GM03348 (cell line): ENCODE data around the gene ERC2.
A peak's percentile ranks its signal among the peaks of the same experiment; 100 is the strongest.

Experiments
- DNase-seq: peaks from one replicate; pipeline ENCODE4 v3.0.0; 2012; ENCODE audit warnings: low spot score

The ERC2 gene

GRCh38 chr3:55639896-55640765 lies 828.1 kb downstream of the ERC2 start:
- no peak for DNase-seq

DNA sequence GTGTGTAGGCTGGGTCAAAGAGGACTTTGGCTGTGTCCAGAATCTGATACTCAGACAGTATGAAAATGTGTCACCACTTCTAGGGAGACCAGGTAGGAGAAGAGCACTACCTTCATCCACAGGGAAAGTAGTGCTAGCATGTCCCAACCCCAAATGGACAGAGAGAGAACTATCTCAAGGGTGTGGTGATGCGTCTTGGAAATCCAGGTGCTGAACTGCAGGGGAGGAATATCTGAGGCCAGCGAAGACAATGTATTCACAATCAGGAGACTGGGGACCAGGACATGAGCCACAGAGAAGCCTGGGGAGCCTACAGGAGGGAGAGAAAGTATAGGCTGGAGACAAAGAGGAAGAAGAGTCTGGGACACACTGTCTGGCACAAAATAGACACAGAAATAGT lies 829.1 kb downstream of the ERC2 start:
- DNase-seq, result no peak

DNA sequence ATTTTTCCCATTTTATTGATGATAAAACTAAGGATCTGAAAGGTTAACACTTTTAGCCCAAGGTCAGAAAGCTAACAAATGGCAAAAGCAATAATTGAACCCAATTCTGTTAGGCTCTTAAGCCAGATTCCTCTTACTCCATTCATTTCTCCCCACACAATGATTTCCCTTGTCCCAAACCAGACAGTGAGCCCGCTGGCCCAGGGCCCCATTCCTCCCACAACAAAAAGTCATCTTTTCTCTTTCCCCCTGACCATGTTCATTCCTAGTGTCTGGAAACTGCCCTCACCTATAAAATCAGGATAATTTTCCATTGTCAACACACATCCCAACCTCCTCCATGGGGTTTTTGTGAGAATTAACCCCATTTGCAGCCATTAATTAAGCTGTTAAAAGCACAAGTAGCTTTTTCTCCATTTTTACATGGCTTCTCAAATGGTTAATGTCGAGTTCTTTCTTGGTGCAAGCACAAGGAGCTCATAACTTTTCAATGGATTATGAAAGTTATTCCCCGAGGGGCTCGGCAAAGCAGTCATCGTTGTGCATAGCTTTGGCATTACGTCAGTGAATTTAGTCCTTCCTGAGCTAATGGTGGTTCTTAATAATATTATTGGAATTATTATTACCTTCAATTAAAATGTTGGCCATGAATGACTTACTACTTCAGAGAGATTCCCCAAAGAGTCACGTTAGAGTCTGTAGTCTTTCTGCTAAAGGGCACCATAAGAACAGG lies 830.2 kb downstream of the ERC2 start:
- DNase-seq, result no peak

- no peak for DNase-seq
These were observed 831.7 kb downstream of the ERC2 start for GRCh38 chr3:55636300-55637195.

- DNase-seq, result no peak
These were observed 833.9 kb downstream of the ERC2 start for GRCh38 chr3:55634345-55634744.

- no peak for DNase-seq
These were observed 834.9 kb downstream of the ERC2 start for GRCh38 chr3:55633333-55633732.

GRCh38 chr3:55631766-55632331 lies 836.4 kb downstream of the ERC2 start:
- DNase-seq, result no peak

- DNase-seq, result no peak
These were observed 837.4 kb downstream of the ERC2 start for GRCh38 chr3:55630921-55631299.

GRCh38 chr3:55630280-55630920 lies 837.9 kb downstream of the ERC2 start:
- DNase-seq, result no peak

DNA sequence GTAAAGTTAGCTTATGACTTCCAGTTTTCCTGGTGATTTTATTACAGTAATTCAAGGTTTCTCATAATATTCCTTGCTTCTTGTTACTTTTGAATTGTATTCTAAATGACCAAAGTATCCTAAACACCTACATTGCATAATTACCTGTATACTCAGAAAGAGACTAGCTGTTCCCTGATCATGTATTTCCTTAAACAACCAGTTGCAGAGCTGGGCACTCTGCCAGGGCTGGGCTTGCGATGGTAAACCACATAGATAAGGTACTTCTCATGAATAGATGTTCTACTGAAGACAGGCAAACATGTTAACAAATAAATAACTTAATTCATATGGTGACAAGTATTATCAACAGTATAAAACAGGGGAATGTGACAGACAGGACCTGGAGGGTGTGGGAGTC lies 838.8 kb downstream of the ERC2 start:
- no peak for DNase-seq

- DNase-seq, result no peak
These were observed 842.0 kb downstream of the ERC2 start for GRCh38 chr3:55626279-55626665.

DNA sequence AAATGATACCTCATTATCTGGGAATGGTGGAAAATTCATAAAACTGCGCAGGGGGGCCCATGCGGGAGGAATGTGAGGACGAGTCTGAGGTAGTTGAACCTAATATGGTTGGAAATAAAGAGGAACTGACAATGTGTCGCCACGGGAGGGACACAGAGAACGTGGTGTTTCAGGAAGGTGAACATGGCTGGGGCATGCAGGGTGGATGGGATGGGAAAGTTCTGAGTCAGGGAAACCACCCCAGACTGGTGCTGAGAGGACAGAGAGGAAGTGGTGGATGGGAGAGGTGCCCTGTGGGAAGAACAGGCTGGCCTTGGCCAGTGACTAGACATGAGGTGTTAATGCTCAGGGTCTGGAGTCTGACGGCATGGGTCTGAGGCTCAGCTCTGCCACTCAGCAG lies 844.0 kb downstream of the ERC2 start:
- no peak for DNase-seq

GRCh38 chr3:55623786-55624185 lies 844.5 kb downstream of the ERC2 start:
- no peak for DNase-seq

DNA sequence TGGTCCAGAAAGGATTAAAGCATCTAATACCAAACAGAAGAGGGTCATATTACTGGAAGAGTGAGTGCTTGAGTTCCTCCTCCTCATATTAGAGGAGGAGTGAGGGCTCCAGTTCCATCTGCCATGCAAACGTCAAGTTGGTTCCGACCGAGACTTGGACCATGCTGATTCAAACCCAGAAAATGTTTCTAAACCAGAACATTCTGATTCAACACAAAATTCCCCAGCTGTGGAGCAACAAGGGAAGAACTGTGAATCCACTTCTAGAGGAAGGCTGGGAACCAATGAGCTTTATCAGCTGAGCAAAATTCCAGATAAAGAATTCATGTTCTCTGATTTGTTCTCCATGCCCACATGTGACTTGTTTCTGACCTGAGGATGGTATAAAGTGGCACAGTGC lies 845.5 kb downstream of the ERC2 start:
- DNase-seq, result peak; percentile 13

DNA sequence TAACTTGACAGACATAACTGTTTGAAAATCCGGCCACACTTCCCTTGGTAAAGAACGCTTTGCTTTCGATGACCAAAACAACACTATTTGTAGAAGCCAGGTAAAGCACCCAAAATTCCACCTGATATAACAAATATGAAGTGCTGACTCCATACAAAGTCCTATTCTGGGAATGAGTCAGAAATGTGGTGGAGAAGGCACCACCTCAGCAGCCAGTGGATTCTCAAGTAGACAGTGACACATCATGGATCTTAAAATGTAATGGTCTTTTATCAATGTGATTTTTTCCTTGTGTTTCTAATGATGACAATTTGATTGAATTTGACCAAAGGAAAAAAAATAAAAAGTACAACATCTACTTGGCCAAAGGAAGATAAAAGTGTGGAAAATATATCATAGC lies 846.2 kb downstream of the ERC2 start:
- peak; percentile 42 for DNase-seq

GRCh38 chr3:55621648-55622047 lies 846.6 kb downstream of the ERC2 start:
- no peak for DNase-seq

GRCh38 chr3:55621026-55621422 lies 847.2 kb downstream of the ERC2 start:
- DNase-seq, result no peak

DNA sequence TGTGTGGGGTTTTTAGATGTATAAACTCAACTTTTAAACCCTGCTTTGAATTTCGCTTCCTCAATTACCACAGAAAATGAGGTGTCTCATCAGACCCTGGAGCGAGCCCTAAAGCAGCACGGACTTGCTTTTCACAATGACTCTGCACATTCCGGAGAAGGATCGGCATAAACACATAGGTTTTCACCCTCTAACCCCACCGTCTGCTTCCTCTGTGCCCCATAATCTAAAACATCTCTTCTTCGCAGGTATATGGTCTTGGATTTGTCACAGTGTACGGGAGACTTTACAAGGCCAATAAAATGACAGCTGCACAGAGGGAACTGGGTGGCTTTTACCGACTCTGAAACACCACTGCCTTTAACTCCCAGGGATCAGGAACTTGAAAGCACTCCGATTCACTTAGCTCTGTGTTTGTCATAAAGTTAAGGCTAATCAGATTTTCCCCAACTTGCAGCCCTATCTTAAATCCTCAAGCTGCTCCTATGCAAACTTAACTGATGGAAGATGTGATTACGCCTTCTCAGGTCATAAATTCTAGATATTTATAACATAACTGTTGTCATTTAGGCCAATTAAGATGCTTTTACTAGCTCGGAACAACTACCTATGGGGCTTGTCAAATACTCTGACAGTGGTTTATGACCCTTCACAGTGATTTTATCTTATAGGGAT lies 847.8 kb downstream of the ERC2 start:
- peak; percentile 11 for DNase-seq

DNA sequence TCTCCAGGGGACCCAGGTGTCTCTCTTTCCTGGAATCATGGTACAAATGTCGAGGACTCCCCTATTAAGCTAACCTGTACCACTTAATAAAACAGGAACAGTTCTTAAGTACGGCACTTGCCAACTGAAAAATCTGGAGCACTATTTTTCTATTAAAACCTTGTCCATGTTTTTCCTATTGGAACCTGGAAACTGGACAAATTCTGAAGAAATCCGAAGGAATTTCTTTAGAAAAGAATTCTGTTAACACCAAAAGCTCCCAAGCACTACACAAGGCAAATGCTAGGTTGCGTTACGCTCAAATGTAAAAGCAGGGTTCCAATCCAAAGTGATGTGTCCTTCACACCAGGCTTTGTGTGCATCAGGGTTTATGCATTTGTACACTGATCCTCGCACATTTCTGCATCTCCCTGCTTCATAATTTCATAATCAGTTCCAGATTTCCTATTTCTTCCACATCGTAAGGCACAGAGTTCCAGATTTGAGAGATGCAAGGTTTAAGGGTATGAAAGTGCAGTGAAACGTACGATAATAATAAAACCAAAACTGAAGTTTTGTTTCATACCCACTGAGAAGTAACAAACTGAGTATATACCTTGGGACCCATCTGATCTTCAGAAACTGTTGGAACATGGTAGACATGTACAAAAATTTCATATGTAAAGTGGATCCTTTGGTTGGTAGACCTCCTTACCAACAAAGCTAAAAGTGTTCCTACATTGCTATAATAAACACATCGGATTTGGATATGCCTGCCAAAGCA lies 849.0 kb downstream of the ERC2 start:
- DNase-seq, result no peak

DNA sequence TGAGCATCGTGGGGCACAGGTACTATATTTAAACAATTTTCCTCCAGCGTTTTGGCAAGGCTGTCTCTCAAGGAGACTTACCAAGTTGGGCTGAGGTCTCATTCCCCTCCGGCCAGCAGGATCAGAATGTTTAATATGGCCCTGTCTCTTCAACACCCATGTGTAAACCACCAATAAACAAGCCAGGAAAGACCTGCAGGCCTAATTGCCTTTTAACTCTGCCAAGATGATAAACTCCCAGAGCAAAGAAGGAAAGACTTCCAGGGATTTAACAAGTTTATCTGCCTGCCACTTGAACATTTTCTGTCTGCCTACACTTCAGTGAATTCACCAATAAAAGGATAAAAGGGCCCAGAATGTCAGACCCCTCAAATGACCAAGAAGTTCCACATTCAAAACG lies 850.9 kb downstream of the ERC2 start:
- no peak for DNase-seq
